ENCODE data around the gene PRPF6.

Gene PRPF6

DNA sequence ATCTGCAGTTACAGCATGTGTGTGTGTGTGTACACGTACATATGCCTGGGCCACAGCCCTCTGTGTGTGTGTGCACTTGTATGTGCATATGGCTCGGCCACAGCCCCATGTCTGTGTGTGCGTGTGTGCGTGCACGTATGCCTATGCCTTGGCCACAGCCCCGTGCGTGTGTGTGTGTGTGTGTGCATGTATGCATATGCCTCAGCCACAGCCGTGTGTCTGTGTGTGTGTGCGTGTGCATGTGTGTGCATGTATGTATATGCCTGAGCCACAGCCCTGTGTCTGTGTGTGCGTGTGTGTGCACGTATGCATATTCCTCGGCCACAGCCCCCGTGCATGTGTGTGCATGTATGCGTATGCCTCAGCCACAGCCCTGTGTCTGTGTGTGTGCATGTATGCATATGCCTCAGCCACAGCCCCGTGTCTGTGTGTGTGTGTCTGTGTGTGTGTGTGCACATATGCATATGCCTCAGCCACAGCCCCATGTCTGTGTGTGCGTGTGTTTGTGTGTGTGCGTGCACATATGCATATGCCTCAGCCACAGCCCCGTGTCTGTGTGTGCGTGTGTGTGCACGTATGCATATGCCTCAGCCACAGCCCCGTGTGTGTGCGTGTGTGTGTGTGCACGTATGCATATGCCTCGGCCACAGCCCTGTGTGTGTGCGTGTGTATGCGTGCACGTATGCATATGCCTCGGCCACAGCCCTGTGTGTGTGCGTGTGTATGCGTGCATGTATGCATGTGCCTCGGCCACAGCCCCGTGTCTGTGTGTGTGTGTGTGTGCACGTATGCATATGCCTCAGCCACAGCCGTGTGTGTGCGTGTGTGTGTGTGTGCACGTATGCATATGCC is 40.4 kb downstream of the PRPF6 start:
- 95 to 96% methylated on average over 36 of the region's 36 CpGs for WGBS, 2 experiments
- H3K36me3 ChIP-seq (ENCODE audit: control insufficient read depth, insufficient read depth, low read length): peaks cover 42% of the 10 kb centered on the region
- H3K27me3 ChIP-seq (ENCODE audit: control insufficient read depth, insufficient read depth, low read length, poor library complexity, severe bottlenecking): no peaks in the 10 kb centered on the region
- H3K27ac ChIP-seq (ENCODE audit: insufficient read depth, low read depth, low read length, poor library complexity, severe bottlenecking): no peak overlapping the region
- H3K4me1 ChIP-seq (ENCODE audit: control insufficient read depth, insufficient read depth, low read length): no peaks in the 10 kb centered on the region
- H3K4me3 ChIP-seq (ENCODE audit: insufficient read depth, low read depth, low read length): no peak overlapping the region
- no peaks in the 10 kb centered on the region for H3K9me3 ChIP-seq (ENCODE audit: control insufficient read depth, low read length)

DNA sequence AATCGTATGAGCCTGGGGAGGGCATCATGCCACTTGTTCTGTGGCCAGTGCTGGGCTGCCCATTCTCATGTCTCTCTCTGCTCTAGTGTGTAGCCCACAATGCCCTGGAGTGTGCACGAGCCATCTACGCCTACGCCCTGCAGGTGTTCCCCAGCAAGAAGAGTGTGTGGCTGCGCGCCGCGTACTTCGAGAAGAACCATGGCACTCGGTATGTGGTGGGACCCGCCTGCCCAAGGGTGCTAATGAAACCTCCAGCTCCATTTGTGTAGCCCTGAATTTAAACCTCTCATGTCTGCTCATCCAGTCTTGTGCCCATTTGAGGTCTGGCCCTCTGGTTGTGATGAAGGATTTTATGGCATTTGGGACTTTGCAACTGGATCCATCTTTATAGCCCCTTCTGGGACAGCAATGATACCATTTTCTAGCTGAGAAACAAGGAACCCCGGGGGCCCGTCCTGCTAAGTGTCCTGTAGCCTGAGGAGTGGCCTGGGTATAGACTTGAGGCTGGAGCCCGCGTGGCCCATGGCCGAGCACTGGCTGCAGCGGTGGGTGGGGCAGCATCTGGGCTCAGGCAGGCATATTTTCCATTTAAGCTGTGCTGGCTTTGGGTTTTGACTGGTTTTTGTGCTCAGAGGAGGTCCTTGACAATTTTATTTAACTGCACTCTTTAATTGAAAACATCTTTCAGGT is 41.9 kb downstream of the PRPF6 start:
- no peaks in the 10 kb centered on the region for H3K4me1 ChIP-seq (ENCODE audit: control insufficient read depth, insufficient read depth, low read length)
- WGBS, 2 experiments: 96% methylated on average over 17 of the region's 17 CpGs
- H3K27me3 ChIP-seq (ENCODE audit: control insufficient read depth, insufficient read depth, low read length, poor library complexity, severe bottlenecking): no peaks in the 10 kb centered on the region
- peaks cover 48% of the 10 kb centered on the region for H3K36me3 ChIP-seq (ENCODE audit: control insufficient read depth, insufficient read depth, low read length)
- H3K4me3 ChIP-seq (ENCODE audit: insufficient read depth, low read depth, low read length): no peak overlapping the region
- no peak overlapping the region for H3K27ac ChIP-seq (ENCODE audit: insufficient read depth, low read depth, low read length, poor library complexity, severe bottlenecking)
- no peaks in the 10 kb centered on the region for H3K9me3 ChIP-seq (ENCODE audit: control insufficient read depth, low read length)

DNA sequence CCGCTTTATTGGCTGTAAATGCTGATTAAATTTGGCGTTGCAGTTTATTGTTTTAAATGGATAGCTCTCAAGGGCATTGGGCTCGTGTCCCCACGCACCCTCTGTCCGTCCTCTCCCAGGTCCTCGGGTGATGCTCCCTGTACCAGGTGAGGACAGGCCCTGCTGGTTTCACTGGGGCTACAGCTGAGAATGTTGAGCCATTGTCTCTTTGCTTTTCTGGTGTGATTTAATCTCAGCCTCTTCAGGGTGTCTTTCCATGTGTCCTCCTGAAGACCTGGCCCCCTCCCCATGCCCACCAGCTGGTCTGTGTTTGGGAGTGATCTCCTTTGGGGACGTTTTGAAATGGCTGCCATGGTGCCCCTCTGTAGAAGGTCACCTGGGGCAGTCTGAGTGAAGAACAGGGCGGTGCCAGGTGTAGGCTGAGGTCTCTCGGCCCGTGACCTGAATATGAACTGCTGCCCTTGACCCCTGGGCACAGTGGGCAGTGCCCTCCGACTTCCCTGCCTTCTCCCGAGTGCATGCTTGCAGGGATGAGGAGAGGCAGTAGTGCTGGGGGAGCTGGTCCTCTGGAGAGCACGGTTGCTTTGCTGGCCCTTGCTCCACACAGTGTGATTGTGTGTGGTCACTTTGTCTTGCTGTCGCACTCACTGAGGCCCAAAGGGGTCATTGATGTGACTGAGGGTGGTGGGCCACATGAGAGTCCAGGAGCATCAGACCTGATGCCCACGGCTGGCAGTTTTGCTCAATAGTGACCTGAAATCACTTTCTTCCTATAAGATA is 42.6 kb downstream of the PRPF6 start:
- Histone ChIP-seq H3K27me3 (ENCODE audit: control insufficient read depth, insufficient read depth, low read length, poor library complexity, severe bottlenecking) (no peaks in the 10 kb centered on the region), H3K4me3 (ENCODE audit: insufficient read depth, low read depth, low read length) (no peak overlapping the region), H3K27ac (ENCODE audit: insufficient read depth, low read depth, low read length, poor library complexity, severe bottlenecking) (no peak overlapping the region), H3K36me3 (ENCODE audit: control insufficient read depth, insufficient read depth, low read length) (peaks cover 51% of the 10 kb centered on the region), H3K9me3 (ENCODE audit: control insufficient read depth, low read length) (no peaks in the 10 kb centered on the region), H3K4me1 (ENCODE audit: control insufficient read depth, insufficient read depth, low read length) (no peaks in the 10 kb centered on the region)
- 93 to 95% methylated on average over 15 of the region's 15 CpGs for WGBS, 2 experiments

DNA sequence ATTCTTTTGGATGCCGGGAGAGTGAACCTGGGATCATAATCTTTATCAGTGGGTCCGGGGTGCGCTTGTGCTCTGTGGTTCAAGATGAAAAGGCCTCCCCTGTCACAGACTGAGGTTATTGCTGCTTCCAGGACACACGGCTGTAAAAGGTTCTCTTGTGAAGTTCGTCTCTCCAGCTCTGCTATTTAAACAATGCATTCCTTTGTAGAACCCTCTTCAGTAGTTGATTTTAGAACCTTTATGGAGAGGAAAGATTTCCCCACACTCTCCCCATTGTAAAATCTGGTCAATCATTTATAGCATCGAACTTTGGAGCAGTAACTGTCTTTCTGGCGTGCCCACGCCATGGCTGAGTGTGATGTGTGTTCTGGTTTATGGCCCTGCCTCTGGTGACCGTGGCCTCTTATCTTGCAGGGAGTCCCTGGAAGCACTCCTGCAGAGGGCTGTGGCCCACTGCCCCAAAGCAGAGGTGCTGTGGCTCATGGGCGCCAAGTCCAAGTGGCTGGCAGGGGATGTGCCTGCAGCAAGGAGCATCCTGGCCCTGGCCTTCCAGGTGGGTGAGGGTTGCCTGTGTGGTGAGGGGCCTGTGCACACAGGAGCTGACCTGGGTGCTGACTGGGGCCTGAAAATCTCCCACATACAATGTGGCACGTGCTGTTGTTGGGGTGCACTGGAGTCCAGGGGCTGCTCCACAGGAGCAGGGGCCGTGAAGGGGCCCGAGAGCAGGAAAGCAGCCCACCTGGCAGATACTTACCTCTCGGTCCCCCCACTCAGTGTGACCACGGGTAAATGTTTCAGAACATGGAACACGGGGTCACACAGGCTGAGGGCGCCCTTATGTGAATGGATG is 43.4 kb downstream of the PRPF6 start:
- H3K4me1 ChIP-seq (ENCODE audit: control insufficient read depth, insufficient read depth, low read length): no peaks in the 10 kb centered on the region
- no peak overlapping the region for H3K4me3 ChIP-seq (ENCODE audit: insufficient read depth, low read depth, low read length)
- no peaks in the 10 kb centered on the region for H3K9me3 ChIP-seq (ENCODE audit: control insufficient read depth, low read length)
- H3K27ac ChIP-seq (ENCODE audit: insufficient read depth, low read depth, low read length, poor library complexity, severe bottlenecking): no peak overlapping the region
- H3K27me3 ChIP-seq (ENCODE audit: control insufficient read depth, insufficient read depth, low read length, poor library complexity, severe bottlenecking): no peaks in the 10 kb centered on the region
- peaks cover 46% of the 10 kb centered on the region for H3K36me3 ChIP-seq (ENCODE audit: control insufficient read depth, insufficient read depth, low read length)
- WGBS, 2 experiments: 92 to 93% methylated on average over 17 of the region's 17 CpGs

DNA sequence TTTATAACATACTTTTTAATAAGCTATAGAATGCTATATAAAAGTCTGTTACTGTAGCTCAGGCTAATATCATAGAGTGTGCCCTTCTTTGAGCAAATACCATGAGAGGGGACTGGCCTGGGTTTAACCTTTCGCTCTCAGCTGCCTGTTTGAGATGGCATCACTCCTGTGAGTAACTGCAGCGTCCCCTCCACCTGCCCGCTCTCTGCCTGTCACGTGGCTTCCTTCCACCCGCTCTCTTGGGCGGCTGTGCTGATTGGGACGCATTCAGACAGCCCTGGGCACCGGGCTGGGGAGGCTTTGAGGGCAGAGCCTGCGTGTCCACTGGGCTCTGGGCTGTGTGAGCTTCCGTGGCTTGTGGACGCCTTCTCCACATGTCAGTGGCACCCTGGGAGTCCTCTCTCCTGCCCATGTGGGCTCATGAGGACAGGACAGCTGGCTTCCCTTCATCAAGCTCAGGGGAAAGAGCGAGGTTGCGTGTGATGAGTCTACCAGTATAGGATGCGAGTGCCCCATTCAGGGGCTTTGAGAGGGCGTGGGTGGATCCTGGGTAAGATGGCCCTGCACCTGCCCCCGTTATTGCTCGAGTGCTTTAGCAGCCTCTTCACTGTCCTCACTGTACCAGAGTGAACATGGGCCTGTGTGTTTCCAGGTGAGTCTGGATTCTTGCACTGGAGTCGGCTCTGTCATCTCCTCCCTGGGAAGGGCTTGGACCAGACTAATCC is 44.3 kb downstream of the PRPF6 start:
- Histone ChIP-seq H3K4me1 (ENCODE audit: control insufficient read depth, insufficient read depth, low read length) (no peaks in the 10 kb centered on the region), H3K27ac (ENCODE audit: insufficient read depth, low read depth, low read length, poor library complexity, severe bottlenecking) (no peak overlapping the region), H3K27me3 (ENCODE audit: control insufficient read depth, insufficient read depth, low read length, poor library complexity, severe bottlenecking) (no peaks in the 10 kb centered on the region), H3K4me3 (ENCODE audit: insufficient read depth, low read depth, low read length) (no peak overlapping the region), H3K36me3 (ENCODE audit: control insufficient read depth, insufficient read depth, low read length) (peaks cover 42% of the 10 kb centered on the region), H3K9me3 (ENCODE audit: control insufficient read depth, low read length) (no peaks in the 10 kb centered on the region)
- 94 to 95% methylated on average over 18 of the region's 18 CpGs for WGBS, 2 experiments

DNA sequence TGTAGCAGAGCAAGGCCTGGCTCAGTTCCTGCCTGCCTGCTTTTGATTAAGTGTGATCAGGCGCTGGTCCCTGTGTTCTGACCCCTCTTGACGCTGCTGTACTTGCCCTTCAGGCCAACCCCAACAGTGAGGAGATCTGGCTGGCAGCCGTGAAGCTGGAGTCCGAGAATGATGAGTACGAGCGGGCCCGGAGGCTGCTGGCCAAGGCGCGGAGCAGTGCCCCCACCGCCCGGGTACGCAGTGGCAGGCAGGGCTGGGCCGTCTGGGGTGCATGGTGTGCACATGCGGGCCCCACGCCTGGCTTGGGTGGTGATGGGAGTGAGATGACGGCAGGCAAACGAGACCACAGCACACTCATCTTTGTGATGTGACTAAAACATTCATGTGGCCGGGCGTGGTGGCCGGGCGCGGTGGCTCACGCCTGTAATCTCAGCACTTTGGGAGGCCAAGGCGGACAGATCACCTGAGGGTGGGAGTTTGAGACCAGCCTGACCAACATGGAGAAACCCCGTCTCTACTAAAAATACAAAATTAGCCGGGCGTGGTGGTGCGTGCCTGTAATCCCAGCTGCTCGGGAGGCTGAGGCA is 45.0 kb downstream of the PRPF6 start:
- H3K36me3 ChIP-seq (ENCODE audit: control insufficient read depth, insufficient read depth, low read length): peaks cover 46% of the 10 kb centered on the region
- no peaks in the 10 kb centered on the region for H3K9me3 ChIP-seq (ENCODE audit: control insufficient read depth, low read length)
- no peak overlapping the region for H3K4me3 ChIP-seq (ENCODE audit: insufficient read depth, low read depth, low read length)
- no peaks in the 10 kb centered on the region for H3K4me1 ChIP-seq (ENCODE audit: control insufficient read depth, insufficient read depth, low read length)
- 92 to 96% methylated on average over 29 of the region's 29 CpGs for WGBS, 2 experiments
- H3K27me3 ChIP-seq (ENCODE audit: control insufficient read depth, insufficient read depth, low read length, poor library complexity, severe bottlenecking): no peaks in the 10 kb centered on the region
- H3K27ac ChIP-seq (ENCODE audit: insufficient read depth, low read depth, low read length, poor library complexity, severe bottlenecking): no peak overlapping the region

DNA sequence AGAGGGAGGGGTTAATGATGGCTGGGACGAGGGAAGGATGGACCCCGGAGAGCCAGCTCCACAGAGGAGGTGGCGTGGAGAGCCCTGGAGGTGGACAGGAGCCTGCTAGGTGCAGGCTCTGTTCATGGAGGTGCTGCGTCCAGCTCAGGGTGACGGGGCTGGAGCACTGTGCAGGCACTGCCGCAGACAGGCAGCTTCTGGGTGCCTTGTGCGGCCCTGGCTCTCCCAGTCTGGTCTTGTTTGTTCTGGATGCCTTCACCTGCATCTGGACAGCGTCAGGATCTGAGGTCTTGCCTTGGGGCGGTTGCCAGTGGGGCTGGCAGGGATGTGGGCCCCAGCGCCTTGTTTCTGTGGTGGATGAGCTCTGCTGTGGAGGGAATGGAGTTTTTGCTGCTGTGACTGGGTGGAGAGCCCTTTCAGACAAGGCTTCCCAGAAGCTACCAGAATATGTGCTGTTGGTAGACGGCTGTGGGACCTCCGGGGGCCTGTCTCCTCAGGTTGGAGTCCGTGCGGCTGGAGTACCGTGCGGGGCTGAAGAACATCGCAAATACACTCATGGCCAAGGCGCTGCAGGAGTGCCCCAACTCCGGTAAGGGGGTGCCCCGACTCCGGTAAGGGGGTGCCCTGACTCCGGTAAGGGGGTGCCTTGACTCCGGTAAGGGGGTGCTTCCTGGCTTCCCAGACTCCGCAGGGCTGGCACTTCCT is 47.2 kb downstream of the PRPF6 start:
- Histone ChIP-seq H3K27me3 (ENCODE audit: control insufficient read depth, insufficient read depth, low read length, poor library complexity, severe bottlenecking) (no peaks in the 10 kb centered on the region), H3K9me3 (ENCODE audit: control insufficient read depth, low read length) (no peaks in the 10 kb centered on the region), H3K27ac (ENCODE audit: insufficient read depth, low read depth, low read length, poor library complexity, severe bottlenecking) (no peak overlapping the region), H3K4me1 (ENCODE audit: control insufficient read depth, insufficient read depth, low read length) (no peaks in the 10 kb centered on the region), H3K4me3 (ENCODE audit: insufficient read depth, low read depth, low read length) (no peak overlapping the region), H3K36me3 (ENCODE audit: control insufficient read depth, insufficient read depth, low read length) (peaks cover 38% of the 10 kb centered on the region)
- WGBS, 2 experiments: 94 to 95% methylated on average over 24 of the region's 24 CpGs

DNA sequence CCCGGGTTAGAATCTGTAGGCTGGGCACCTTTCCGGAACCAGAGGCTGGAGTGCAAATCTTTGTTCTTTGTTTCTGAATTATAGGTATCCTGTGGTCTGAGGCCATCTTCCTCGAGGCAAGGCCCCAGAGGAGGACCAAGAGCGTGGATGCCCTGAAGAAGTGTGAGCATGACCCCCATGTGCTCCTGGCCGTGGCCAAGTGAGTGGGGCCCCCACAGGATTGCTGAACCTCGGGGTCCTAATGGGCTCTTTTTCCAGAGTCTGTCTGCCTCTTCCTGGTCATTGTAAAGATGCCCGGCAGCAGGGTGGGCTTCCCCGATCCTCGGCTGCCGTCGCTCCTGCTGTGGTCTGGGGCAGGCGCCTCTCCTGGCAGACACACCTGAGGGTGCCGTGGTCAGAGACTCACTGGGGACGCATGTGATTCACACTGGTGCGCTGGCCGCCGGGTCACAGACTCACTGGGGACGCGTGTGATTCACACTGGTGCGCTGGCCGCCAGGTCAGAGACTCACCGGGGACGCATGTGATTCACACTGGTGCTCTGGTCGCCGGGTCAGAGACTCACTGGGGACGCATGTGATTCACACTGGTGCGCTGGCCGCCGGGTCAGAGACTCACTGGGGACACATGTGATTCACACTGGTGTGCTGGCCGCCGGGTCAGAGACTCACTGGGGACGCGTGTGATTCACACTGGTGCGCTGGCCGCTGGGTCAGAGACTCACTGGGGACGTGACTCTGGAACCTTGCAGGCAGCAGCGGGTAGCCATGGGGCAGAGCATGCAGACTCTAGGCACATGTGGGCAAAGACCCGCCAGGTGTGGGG is 48.6 kb downstream of the PRPF6 start:
- H3K36me3 ChIP-seq (ENCODE audit: control insufficient read depth, insufficient read depth, low read length): peaks cover 27% of the 10 kb centered on the region
- WGBS, 2 experiments: 96% methylated on average over 38 of the region's 38 CpGs
- H3K9me3 ChIP-seq (ENCODE audit: control insufficient read depth, low read length): no peaks in the 10 kb centered on the region
- H3K4me3 ChIP-seq (ENCODE audit: insufficient read depth, low read depth, low read length): no peak overlapping the region
- H3K27ac ChIP-seq (ENCODE audit: insufficient read depth, low read depth, low read length, poor library complexity, severe bottlenecking): no peak overlapping the region
- no peaks in the 10 kb centered on the region for H3K27me3 ChIP-seq (ENCODE audit: control insufficient read depth, insufficient read depth, low read length, poor library complexity, severe bottlenecking)
- no peaks in the 10 kb centered on the region for H3K4me1 ChIP-seq (ENCODE audit: control insufficient read depth, insufficient read depth, low read length)

All from ectodermal cell (in vitro differentiated cells).